NCI-H2196 (cell line): Measurements from ENCODE around the gene CPZ.

Experiments
- DNase-seq: peaks from one replicate; lab custom pipeline; 2025; ENCODE audit not compliant: unreplicated experiment; lab: John Stamatoyannopoulos, UW

CPZ gene

DNA sequence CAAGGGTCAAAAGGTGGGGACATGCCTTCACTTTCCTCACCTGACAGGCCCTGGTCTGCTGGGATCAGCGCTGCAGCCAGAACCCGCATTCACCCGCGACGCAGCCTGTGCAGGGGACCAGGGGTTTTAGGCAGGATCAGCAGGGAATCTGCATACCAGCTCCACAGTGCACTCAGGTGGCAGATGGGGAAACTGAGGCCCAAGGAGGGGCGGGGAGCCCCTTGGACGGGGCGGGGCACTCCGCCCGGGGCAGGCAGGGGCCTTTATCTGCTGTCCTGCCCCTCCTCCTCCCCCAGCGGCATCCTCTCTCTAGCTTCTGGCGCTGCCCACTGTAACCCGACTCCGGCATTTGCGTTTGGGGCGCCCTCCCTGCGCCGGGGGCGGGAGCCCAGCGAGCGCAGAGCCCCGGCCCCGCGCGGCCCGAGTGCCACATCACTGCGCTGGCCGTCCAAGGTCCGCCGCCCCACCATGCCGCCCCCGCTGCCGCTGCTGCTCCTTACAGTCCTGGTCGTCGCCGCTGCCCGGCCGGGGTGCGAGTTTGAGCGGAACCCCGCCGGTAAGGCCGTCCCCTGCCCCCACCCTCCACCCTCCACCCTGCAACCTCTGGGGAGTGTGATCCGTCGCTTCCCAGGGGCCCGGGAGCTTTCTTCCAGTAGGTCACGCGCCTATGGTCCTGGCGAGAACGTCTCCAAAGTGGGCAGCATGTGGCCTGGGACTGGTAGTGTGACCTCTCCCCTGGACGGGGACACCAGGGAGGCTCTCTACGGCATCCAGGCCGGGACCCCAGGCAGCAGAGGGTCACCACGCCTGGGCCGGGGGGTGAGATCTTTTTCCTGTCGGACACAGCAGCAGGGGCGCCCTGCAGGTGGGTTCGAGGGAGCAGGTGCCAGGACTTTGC, at the start of gene CPZ:
CPZ (plus strand) TSS at position 400 of the 898 bp plus-strand sequence; CDS start at position 469, 69 bp downstream.
- DNase-seq, result no peak

DNA sequence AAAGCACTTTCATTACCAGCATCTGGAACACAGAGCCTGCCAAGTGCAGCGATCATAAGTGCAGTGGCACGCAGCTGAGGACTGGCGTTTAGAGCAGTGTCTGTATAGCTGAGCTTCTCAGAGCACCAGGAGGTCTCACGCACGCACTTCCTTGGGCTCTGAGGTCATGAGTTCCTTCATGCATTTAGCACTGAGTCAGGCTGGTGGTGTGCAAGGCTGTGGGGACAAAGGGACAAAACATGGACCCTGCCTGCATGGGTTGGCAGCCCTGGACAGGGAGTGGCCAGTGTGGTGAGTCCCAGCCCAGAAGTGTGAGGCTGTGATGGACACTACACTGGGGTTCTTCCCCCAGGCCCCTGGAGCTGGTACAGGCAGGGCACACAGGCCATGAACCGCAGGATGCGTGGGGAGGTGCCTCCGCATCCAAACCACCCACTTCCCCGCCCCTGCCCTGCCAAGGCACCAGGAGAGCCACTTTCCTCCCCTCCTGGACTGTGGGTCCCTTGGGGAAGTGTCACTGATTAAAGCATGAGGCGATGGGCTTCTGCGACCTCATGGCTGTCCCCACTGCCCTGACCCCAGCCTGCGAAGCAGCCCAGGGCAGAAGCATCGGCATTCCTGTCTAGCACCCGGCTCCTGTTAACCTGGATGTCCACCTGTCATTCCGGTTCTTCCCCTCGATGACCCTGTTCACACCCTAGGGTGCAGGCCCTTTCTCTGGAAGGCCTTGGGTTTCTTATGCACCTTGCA, 49.6 kb upstream of the CPZ start:
- DNase-seq, result no peak

DNA sequence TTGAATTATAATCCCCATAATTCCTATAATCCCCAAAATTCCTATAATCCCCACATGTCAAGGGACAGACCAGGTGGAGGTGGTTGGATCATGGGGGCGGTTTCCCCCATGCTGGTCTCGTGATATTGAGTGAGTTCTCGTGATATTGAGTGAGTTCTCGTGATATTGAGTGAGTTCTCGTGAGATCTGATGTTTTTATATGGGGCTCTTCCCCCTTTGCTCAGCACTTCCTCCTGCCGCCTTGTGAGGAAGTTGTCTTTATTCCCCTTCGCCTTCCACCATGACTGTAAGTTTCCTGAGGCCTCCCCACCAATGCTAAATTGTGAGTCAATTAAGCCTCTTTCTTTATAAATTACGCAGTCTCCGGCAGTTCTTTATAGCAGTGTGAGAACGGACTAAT, 48.9 kb upstream of the CPZ start:
- no peak for DNase-seq

DNA sequence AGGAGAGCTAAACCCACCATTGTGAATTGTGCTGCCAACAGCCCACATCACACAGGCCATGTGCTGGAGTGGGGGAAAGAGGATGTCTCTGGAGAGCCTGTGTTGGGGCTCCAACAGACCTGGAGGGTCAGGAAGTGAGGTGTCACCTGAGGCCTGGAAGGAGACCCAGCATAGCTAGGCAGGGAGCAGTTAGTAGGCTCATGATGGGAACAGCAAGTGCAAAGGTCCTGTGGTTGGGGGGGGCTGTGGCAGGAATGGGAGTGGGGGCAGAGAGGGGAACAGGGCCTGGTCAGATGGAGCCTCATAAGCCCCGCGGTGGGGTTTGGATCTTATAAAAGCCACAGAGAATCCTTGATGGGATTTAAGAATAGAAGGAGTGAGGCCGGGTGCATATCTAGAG, 48.3 kb upstream of the CPZ start:
- no peak for DNase-seq

DNA sequence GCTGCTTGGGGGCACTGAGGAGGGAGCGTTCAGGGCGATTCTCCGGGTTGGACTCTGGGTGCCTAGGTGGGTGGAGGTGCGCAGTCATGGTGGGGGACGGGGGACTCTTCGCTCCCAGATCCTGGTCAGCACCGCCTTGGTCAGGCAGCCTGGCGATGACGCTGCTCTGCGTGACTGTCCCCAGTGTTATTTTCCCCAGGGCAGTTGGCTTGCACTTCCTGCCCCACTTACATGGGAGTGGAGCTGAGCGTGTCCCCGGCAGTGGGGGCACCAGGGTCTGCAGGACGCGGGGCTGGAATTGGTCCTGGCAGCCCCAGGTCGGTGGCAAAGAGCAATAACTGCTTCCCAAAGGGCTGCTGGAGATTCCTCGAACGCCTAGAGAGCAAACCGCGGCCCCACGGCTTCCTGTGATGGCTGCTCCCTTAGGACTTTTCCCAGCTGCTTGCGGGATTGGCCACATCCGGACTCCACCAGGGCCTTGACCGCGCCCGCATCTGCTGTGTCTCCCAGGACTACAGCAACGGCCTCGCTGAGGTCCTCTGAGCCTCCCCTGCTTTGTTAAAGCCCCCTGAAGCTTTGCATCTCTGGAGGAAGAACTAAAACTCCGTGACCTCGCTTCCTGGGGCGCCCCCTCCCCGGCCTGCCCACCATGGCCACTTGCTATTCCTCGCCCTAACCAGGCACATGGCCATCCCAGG, 47.7 kb upstream of the CPZ start:
- DNase-seq, result no peak

DNA sequence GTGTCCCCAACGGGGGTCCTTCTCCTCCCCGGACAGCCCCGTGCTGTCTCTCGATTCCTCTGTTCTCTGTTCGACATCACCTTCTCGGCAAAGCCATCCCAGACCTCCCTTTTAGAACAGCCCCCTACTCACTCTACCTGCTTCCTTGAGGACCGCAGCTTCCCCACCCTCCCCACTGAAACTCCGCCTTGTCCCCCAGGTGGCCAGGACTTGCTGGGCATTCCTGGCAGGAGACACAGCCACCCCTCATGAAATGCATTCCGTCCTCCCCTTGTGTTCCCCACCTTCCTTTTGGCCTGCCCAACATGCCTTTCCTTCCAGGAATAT, 47.2 kb upstream of the CPZ start:
- DNase-seq, result no peak

DNA sequence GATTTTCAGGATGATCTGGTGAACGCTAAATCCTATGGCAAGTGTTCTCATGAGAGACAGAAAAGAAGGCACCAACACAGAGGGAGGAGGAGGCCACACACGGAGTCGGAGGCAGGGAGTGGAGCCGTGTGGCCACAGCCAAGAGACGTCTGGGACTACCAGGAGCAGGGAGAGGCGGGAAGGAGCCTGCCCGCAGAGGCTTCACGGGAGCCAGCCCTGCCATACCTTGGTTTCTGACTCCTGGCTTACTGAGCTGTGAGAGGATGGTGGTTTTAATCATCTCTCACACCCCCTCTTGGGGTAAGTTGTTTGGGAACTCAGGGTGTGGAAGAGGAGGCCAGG, 45.8 kb upstream of the CPZ start:
- DNase-seq, result no peak

DNA sequence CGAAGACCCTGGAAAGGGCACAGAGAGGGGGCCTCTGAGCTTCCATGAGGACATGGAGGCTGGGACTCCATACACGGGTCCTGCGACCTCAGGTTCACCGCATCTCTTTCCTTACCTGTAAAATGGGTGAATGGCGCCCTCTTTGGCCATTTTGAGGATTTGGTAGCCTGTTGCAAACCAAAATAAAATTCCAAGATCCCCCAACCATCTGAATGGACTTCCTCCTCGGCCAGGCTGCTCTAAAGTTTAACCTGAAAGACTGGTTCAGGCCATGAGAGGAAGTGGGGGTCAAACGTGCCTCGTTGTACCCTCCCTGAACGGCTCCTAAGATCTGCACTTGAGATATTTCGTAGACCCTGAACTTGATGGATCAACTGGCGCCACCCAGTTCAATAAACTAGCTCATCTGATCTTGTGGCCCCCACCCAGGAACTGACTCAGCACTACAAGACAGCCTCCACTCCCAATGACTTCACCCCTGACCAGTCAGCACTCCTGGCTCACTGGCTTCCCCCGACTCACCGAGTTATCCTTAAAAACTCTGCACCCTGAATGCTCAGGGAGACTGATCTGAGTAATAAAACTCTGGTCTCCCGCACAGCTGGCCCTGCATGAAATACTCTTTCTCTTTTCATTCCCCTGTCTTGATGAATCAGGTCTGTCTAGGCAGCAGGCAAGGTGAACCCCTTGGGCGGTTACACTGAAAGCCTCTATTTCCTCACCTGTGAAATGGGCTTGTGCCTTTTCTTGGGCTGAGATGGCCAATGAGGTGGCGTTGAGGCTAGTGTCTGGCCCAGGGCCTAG, 45.3 kb upstream of the CPZ start:
- no peak for DNase-seq

DNA sequence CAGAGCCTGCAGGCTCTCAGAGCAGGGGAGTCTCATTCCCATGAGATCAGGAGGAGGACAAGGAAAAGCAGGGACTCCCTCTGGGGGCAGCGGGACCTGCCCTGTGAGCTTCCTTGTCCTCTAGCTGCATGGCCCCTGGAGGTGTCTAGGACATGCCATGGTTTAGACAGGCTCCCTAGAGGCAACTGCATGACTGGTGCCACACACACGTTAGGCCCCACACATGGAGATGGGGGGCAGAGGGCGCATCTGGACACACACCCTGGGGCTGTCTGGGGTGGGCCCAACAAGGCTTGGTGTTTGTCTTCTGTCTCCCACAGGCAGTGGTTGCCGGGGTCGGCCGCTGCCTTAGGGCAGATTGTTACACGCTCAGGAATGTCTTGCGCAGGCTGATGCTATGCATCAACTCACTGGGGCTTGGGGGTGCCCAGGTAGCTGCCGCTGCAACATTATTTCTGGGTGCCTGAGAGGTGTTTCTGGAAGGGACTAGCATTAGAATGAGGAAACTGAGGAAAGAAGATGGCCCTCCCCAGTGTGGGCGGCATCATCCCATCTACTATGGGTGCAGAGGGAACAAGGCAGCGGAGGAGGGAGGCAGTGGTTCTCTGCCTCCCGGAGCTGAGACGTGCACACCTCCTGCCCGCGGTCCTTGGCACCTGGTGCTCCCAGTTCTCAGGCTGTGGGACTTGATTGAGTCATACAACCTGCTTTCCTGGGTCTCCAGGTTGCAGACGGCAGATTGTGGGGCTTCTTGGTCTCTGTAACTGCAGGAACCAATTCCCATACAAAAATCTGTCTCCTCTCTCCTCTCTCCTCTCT, 44.4 kb upstream of the CPZ start:
- no peak for DNase-seq

DNA sequence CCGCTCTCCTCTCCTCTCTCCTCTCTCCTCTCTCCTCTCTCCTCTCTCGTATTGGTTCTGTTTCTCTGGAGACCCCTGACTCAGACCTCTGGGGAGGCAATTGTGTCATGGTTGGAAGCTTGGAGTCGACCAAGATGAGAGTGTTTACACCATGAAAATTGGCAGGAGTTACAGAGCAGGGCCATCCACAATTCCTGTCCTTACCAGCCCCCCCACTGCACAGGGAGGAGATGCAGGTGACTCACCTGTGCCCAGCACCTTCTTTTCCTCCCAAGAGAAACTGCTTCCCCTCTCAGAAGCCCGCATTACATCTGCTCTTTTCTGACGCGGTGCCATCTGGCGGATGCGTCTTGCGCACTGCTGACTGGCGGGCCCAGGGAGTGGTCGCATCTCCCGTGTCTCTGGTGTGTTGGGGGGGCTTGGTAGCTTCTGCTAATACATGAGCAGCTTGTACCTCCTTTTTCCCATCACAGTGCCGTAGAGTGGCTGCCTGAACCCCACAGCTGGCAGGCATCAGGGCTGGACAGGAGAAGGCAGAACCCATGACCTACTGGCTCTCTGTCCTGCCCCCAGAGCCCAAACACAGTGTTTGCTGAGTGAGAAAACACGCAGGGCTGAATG, 43.7 kb upstream of the CPZ start:
- DNase-seq, result no peak

DNA sequence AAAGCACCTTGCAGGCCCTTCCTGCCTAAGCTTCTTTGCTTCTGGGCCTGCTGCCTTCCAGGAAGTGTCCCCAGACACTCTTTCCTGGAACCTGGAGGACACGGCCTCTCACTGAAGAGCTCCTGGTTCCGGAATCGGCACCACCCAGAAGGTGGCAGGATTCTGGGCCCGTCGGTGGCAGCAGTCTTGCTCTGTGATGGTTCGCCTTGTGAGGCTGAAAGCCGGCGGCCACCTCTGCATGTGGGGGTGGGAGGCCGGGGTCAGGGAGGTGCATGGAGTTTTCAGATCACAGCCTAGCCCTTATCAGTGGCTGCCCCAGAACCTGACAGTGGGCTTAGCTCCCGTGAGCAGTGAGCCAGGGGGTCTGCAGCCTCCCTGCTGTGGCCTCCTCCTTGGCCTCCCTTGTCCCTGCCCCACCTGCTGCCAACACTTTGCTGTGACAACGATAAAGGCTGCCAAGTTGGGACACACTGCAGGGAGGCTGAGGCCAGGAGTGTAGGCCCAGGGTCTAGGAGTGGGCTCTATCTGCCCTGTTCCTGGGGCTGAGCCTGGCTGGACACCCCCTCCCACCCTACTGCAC, 43.1 kb upstream of the CPZ start:
- DNase-seq, result no peak

DNA sequence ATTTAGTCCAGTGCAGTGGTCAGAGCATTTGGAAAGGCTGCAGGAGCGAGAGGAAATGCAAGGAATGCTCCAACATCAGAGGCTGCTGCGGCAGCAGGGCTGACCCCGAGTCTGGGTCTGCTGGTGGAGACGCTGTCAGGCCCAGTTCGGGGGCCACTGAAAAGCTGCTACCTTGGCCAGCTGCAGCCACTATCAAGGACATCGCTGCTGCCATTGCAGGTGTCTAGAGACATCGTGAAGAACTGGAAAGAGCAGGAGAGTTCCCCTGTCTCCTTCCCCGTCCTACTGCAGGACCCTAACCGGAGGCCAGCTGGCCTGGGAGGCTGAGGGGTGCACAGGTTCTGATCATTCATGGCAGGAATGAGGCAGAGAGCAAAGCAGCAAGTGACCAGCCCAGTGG, 41.9 kb upstream of the CPZ start:
- no peak for DNase-seq

DNA sequence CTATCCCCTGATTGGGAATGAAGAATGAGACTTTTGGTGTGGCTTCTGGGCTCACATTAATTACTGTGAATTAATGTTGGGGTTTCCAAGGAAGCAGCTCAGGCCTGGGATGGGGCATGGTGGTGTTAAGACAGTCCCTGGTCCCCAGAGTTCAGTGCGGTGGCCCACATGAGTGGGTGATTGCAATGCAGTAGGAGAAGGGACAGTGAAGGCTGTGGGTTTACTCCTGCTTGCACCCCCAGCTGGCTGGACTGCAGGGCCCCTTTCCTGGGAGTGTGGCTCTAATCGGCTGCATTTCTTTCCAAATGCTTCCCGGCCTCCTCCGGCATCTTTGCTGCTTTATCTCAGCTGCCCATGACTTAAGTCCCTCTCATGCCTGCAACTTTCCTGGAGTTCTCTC, 40.5 kb upstream of the CPZ start:
- no peak for DNase-seq

DNA sequence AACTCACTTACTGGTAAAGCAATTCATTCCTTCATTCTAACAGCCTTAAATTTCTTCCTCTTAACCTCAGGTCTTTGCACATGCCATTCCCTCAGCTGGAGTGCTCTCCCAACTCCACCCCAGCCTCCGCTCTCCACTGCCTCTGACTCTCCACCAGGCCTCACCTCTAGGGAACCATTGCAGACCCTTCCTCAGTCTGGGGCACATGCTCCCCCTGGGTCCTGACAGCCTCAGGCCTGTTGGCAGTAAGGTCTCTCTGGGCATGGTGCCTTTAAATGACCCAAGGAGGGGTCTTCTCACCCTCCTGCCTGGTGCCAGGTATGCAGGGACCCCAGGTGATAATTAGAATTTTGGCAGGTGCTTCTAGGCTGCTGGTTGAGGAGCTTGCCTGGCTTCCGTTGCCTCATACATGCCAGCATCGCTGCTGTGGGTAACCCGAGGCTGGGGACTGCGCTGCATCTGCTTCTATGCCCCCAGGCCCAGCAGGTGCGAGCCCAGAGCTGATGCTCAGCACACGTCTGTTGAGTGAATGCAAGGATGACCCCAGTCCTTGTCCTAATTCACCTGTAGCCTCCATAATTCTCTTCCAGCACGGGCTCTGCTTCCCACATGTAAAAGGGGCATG, 39.9 kb upstream of the CPZ start:
- no peak for DNase-seq

DNA sequence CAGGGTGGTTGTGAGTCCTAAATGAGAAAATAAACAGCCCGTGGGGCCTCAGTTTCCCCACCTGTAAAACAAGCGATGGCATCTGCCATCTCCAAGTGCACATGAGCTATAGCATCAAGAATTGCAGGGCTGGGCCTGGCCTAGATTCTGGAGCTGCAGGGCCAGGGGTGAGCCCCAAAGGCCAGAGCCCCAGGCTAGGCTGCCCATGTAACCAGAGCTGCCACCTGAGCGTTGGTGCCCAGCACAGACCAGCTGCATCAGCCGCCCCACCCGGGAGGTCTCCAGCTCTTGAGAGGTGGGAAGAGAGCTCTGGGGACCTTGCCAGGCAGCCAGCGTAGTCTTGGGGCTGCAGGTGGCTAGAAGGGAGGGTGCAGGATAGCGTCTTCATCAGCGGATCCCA, 39.3 kb upstream of the CPZ start:
- DNase-seq, result no peak

DNA sequence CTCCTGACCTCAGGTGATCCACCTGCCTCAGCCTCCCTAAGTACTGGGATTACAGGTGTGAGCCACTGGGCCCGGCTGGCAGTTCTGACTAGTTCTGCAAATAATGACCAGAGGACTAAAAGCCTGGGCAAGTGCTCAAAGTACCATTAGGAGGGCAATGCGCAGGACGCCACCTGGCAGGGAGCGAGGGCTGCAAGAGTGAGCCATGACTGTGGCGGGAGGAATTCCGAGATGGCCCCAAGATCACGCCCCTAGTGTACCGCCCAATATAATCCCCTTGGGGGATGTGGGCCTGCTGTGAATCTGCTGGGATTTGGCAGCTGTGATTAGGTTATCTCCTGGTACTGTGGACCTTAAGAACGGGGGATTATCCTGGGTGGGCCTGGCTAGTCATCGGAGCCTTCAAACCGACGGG, 38.6 kb upstream of the CPZ start:
- no peak for DNase-seq

DNA sequence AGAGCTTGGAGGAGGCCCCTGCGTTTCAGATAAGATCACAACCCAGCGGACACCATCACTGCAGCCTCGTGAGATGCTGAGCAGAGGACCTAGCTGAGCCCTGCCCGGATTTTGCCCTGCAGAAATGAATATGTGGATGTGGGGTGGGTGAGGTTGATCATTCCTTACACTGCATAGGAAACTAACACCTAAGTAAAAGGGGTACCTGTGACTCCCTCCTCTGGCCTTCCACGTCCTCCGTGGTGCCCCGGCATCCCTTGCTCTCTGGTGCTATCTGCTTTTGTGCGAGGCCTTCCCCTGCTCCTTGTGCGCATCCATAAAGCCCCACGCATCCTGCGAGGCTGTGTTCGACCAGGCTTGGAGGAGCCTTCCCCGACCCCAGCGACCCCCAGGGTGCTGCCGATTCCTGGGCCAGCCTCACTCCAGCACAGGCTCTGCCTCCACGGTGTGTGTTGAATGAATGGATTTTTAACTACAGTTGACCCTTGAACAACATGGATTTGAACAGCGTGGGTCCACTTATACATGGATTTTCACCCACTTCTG, 37.9 kb upstream of the CPZ start:
- DNase-seq, result no peak

DNA sequence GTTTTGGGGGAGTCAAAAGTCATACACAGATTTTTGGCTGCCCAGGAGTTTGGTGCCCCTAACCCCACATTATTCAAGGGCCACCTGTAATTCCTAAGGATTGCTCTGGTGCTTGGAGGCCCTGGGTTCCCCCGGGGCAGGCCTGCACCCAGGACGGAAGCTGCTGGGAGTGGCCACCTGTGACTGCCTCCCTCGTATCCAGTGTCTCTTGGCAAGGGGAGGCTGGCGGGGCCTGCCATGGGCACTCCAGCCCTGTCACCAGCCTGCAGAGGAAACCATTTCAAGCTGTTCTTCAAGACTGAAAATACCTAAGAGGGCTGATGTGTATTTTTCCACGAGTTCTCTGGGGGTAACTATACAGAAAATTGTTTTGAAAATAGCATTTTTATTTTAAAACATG, 36.8 kb upstream of the CPZ start:
- no peak for DNase-seq
